GM18907 (cell line): ENCODE results near the gene AMN.

ENCODE experiments used
- ATAC-seq: cut with Tn5 transposase; IDR thresholded peaks from one replicate; pipeline ENCODE4 v1.9.1; 2021; ENCODE audit warnings: mild to moderate bottlenecking, moderate library complexity; ENCODE audit not compliant: unreplicated experiment

AMN gene

DNA sequence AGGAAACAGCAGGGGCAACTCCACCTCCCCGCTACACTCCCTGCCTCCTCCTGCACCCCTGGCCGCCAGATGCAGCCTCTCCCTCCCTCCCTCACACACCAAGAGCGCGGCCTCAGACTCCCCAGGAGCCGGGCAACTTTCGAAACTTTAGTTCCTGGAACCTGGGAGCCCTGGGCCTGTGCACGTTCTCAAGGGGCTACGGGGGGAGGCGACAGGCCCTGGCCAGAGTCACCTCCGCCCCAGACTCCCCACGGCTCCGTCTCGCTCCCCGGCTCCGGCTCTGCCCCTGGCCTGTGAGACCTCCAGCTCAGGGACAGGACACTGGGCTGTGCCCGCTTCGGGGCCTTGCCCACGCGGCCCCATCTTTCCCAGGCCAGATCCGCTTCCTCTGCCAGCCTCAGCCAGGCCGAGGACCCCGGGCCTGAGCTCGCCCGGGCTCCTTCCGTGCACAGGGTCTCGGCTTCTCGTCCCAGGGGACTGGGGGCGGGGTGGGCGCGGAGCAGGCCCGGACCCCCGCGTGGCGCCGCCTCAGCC lies 5.5 kb downstream of the AMN start:
- peak; percentile 7 for ATAC-seq

DNA sequence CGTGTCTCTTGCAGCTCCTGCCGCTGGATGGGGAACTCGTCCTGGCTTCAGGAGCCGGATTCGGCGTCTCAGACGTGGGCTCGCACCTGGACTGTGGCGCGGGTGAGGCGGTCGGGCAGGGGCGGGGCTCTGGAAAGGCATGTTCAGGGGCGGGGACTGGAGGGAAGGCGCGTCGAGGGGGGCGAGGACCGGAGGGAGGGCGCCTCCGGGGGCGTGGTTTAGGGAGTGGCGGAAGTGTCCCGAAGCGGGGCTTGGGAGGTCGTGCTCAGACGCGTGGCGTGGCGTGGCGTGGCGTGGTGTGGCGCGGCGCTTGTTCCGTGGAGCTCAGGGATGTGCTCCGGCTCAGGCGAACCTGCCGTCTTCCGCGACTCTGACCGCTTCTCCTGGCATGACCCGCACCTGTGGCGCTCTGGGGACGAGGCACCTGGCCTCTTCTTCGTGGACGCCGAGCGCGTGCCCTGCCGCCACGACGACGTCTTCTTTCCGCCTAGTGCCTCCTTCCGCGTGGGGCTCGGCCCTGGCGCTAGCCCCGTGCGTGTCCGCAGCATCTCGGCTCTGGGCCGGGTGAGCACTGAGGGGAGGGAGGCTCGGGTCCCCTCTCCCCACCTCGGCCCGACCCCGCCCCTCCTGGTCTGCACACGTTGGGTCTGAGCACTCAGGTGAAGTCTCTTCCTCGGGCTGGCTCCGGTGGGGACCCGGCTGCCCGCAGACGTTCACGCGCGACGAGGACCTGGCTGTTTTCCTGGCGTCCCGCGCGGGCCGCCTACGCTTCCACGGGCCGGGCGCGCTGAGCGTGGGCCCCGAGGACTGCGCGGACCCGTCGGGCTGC lies 6.2 kb downstream of the AMN start:
- ATAC-seq = peak; percentile 61

DNA sequence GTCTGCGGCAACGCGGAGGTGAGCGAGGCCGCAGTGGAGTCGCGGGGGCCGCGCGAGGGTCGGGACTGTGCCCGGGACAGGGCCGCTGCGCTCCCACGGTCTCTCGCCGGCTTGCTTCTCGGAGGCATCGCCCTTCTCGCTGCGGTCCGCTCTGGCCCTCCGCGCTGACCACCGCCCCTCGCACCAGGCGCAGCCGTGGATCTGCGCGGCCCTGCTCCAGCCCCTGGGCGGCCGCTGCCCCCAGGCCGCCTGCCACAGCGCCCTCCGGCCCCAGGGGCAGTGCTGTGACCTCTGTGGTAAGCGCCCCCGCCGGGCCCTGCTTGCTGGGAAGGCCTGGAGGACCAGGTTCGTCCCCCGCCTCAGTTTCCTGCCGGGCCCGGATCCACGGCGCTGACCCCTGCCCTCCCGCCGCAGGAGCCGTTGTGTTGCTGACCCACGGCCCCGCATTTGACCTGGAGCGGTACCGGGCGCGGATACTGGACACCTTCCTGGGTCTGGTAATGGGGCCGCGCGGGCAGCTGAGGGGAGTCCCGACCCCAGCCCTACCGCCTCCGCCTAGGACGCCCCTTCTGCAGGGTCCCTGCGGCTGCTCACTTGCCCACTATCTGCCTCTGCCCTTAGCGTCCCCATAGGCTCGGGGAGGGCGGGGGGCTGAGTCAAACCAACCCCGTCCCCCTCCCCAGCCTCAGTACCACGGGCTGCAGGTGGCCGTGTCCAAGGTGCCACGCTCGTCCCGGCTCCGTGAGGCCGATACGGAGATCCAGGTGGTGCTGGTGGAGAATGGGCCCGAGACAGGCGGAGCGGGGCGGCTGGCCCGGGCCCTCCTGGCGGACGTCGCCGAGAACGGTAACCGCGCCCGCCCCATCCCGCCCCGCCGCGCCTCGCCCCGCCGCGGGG lies 7.0 kb downstream of the AMN start:
- ATAC-seq = no peak

DNA sequence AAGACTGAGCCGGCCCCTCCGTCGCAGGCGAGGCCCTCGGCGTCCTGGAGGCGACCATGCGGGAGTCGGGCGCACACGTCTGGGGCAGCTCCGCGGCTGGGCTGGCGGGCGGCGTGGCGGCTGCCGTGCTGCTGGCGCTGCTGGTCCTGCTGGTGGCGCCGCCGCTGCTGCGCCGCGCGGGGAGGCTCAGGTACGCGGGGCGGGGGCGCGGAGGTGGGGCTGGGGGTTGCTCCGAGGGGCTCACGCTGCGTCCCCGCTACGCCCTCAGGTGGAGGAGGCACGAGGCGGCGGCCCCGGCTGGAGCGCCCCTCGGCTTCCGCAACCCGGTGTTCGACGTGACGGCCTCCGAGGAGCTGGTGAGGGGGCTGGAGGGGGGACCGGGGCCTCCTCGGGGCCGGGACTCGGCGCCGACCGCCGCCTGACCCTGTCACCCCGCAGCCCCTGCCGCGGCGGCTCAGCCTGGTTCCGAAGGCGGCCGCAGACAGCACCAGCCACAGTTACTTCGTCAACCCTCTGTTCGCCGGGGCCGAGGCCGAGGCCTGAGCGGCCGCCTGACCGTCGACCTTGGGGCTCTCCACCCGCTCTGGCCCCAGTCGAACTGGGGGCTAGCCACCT lies 7.8 kb downstream of the AMN start:
- no peak for ATAC-seq

DNA sequence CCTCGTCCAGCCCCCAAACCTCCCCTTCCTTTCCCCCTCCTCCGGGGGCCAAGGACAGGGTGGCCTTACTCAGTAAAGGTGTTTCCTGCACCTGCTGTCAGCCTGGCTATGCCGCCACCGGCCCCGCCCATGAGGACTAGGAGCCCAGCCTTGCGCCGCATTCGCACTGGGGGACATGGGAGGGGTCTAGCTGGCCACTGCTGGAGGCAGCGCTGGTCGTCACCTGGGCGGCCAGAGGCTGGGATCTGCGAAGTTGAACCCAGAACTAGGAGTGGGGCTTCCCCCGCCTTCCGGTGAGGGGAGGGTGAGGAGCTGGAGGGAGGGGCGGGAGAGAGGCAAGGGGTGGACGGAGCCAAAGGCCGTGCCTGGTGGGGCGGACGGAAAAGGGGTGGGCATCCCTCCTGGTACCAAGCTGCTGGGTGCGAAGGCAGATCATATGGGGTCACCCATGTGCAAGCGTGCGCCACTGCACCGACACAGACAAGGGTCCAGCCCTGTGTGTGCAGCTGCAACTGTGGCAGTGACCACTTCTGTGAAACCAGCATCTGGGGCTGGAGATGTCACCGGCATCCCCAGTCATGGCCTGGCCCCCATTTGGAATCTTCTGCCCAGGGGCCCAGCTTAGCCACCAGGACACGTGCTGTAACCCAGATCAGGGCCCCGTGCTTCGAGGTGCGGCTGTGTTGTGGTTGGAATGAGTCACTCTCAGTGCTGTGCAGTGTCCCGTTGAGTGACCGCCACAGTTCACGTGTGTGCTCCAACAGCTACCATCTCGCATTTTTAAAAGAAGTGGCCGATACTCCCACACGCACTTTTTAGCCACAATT lies 8.5 kb downstream of the AMN start:
- ATAC-seq = no peak

DNA sequence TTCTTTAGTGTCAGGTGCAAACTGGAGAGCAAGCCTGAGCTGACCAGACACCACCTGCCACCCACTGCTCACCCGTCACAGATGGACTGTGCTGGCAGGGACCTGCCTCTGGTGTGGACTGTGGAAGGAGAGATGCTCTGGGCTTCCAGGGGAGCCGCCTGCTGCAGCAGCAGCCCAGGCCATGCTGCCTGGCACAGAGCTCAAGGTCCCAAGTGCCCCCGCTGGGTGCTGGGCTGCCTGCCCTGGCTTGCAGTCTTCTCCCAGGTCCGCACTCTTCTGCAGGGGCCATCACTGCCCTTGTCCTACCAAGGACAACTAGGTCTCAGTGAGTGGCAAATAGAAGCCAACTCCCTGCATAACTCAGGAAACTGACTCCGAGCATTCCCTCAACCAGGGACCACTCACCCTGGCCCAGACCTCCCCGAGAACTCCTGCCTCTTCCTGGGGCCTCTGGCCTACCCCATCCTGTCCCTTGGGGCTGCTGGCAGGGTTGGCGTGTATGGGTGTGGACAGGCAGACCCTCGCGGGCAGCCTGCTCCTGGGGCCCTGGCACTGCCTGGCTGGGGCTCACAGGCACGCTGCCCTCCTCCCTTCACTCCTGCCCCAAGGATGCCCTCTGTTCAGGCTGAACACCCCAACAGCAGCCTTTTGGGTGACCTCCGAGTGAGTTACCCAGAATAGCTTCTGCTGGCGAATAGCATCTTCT lies 9.3 kb downstream of the AMN start:
- no peak for ATAC-seq

DNA sequence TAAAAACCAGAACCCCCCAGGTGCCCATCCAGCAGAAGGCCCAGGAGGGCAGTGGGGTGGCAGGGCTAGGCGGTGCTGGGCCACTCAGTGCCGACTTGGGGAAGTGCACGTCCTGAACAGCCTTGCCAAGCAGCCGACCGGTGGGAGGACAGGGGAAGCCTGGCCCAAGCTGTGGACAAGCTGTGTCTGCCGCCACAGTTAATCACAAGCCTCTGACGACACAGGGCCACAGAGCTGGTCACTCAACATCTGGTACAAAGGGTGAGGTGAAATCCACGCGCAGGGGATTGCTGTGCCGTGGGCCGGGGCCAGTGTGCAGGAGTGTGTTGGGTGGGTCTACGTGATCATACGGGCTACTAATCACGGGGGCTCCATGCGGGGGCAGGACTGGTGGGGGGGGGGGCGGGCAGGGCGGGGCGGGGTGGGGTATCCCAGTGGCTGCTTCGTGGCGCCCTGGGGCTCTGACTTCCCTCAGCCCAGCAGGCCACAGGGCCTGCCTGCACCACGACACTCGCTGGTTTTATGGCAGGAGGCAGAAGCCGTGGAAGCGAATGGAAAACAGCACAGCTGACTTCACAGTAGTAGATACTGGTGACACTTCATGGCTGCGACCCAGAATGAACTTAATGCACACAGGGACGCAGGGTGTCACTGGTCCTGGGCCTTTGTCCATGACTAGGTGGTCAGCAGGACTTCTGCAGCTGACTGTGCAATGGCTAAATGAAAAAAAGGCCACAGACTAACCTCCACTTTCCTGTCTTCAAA lies 10.2 kb downstream of the AMN start:
- ATAC-seq = no peak

DNA sequence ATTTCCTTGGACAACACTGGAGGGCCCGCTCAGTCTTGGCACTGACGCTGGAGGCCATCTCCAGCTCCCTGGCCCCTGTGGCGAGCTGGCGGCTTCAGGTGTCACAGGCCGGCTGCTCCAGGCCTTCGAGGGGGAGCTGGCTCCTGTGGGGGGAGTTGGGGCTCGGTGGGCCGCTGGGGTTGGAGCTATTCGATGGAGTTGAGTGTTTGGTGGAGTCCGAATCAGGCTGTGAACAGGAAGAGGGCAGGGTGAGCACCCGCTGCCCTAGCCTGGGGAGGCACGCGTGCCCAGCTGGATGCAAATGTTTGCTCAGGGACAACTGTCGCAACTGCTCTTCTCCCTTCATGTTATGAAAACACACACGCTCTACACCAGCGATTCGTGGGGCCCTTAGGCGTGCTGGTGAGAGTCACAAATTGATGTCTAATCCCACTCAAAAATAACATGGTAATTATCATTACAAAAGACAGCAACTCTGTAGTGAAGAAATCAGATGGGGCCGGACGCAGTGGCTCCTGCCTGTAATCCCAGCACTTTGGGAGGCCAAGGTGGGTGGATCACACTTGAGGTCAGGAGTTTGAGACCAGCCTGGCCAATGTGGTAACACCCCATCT lies 11.3 kb downstream of the AMN start:
- ATAC-seq = no peak

DNA sequence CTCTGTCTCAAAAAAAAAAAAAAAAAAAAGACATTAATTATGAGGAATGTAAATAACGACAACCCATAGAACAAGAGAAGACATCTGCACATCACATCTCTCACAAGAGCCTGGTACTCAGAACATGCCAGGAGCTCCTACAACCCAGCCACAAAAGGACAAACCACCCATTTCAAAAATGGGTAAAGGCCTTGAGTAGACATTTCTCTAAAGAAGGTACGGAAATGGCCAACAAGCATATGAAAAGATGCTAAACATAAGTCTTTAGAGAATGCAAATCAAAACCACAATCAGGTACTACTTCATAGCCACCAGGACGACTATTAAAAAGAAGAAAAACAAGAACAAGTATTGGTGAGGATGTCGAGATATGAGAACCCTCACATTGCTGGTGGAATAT lies 13.3 kb downstream of the AMN start:
- ATAC-seq = no peak

DNA sequence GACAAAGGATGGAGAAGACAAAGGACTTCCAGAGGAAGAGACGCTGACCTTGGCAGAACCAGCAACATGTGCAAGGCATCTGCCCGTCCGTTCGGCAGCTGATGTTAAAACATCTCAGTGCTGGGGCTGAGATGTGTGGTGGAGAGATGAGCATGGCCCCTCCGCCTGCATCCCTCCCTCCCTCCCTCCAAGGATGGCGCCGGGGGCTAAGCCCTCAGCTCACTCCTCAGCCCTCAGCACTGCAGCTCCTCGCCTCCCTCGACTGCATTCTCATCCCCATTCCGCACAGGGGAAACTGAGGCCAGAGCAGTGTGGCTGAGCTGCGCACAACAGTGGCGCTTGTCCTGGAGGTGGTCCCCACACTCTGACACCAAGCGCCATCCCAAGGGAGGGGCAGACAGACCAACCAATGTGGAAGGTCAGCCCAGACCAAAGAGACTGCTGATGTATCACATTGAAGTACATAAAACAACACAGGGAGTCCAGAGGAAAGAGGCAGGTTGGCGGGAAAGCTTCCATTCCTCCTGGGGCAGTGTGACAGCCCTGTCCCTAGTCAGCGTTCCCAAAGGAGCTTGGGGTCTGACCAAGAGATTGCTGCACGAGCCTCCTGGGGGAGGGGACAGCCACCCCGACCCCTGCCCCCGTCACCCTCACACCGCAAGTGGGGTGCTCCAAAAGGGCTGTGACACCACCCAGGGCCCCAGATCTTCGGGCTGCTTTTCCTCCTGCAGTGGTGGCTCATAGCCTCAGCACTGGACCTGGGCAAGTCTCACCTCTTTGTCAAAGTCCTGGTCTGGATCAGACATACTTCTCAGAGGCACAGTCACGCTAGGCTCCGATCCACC lies 15.1 kb downstream of the AMN start:
- ATAC-seq = no peak

DNA sequence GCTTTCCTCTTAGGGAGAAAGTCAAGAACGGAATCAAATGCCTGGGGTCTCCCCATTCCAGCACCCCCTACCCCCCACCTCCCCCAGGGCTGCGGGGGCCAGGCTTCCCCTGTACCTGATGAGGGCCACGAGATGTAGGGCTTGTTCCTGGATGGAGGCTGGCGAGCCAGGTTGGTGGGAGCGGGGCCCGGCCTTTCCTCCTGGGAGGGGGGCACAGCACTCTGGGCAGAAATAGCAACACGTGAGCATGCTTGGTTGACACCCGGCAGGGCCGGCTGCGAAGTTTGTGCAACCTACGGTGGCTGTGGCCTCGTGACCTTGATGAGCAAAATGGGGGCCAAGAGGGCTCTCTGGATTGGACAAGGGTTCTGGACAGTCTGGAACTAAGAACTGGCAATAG lies 15.7 kb downstream of the AMN start:
- no peak for ATAC-seq

DNA sequence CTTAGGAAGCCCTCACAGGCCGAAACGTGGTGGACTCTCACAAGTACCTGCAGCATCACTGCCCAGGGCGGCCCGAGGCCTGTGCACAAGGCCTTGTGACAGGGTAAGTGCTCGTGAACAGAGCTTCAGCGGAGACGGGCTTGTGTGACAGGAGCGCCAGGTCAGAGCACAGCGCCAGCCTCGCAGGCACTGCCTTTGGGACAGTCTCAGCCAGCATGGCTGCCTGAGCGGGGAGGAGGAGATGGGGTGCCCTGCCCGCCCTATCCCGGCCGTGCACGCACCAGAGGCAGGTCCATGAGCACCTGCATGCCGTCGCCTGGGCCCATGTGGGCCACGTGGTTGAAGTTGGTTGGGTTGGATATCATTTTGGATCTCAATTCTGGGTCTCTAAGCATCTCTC lies 16.9 kb downstream of the AMN start:
- ATAC-seq = no peak

DNA sequence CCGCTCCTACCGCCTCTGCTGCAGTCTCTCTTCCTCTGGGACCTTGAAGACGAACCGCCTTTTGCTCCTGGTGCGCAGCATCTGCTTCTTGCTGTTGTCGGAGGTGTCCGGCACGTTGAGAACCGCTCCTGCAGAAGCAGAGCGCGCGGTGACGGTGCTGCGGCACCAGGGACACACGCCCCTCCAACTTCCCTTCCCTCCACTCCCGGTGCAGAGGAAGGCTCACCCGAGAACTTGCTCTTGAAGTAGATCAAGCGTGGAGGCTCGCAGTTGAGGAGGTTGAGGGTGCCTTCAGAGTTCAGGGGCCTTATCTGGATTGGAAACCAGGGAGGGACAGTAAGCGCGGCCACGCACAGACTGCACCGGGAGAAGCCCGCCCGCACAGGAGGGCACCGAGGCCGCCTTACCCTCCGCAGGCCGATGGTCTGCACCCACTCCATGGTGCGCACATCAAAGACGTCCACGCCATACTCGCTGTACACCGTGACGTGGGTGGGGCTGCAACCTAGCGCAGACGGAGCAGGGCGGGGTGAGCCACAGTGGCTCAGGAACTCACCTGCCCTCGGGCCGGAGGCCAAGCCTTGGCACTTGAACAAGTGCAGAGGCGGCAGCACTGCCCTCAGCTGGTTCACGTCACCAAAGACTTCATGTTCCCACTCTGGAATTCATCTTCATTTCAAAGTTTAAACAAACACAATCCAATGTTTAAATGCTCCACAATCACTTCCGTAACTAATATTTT lies 17.5 kb downstream of the AMN start:
- no peak for ATAC-seq

DNA sequence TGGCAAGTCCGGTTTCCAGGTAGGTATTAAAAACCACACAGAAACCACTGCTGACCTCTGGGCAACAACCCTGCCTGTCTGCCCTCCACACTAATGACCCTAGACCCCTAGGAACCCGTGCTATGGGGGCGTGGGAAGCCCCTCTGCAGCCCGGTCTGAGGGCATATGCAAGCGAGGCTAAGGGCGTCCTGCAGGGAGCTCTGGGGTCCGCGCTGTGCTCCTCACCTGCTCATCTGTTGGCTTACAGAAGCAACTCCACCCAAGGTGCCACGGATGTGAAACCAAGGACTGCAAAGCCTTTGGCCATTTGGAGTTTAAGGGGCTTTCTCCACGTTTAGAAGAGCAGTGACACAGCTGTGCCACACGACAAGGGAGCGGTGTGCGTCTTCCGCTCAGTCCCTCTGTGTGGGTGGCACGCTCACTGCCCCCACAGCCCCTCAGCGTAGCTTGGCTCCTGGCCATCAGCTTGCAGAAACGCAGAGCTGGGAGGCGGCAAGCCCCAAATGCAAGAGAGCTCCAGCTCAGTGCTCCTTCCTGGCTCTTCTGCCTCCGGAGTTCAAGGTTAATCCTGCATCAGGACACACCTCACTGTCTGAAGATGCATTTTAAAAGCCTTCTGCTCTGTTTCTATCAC lies 18.4 kb downstream of the AMN start:
- ATAC-seq = no peak

DNA sequence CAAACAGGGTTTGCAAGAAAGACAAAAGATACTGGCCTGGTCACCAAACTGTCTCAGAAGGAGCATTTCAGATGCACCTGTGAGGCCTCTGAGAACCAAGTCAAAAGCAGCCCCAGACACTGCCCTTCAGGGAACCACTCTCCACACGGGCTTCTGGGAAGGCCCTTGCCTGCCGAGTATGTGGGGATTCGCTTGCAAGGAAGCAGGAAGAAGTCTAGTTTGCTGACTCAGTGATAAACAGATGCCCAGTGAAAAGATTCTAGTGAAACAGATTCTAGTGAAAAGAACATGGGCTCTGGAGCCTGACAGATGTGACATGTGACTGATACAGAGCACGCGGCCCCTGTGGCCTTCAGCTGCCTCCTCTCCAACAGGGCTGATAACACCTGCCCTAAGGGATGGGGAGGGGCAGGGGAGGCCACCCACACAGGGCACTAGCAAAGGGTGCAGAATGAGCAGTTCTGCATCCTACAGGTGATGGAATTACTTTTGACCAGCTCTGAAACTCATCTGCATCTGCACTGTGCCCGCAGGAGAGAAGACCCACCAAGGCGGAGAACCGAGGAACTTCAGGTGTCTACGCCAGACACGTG lies 19.1 kb downstream of the AMN start:
- no peak for ATAC-seq

DNA sequence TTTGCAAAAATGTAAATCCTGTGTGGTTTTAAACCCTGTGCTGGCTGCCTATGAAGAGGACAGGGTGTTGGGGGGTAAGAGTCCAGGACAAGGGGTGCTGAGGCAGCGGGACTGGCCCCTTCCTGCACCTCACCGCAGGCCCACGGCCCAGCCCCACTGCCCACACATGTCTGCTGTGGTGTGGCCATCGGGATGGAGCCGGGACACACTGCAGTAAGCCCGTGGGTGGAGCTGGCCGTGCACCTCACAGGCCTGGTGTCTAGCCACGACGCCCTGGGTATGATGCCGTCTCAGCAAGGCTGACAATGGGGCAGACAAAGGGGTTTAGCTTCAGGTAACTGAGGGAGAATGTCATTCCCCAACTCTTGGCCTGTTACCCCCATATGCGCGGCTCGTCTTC lies 19.6 kb downstream of the AMN start:
- ATAC-seq = no peak
